Hematopoietic multipotent progenitor cell treated with erythropoietin and hydrocortisone succinate and interleukin-3 and kit ligand, for 4 days (in vitro differentiated cells): ENCODE measurements around the gene C1GALT1C1L.
"Not testable (repeated sequence)": the region's sequence is repeated elsewhere in the genome, so short reads cannot be mapped to it uniquely, and the experiment has no call there.

Experiments
- DNase-seq: peaks from one replicate; pipeline ENCODE4 v3.0.0-alpha.2; 2015

C1GALT1C1L gene

DNA sequence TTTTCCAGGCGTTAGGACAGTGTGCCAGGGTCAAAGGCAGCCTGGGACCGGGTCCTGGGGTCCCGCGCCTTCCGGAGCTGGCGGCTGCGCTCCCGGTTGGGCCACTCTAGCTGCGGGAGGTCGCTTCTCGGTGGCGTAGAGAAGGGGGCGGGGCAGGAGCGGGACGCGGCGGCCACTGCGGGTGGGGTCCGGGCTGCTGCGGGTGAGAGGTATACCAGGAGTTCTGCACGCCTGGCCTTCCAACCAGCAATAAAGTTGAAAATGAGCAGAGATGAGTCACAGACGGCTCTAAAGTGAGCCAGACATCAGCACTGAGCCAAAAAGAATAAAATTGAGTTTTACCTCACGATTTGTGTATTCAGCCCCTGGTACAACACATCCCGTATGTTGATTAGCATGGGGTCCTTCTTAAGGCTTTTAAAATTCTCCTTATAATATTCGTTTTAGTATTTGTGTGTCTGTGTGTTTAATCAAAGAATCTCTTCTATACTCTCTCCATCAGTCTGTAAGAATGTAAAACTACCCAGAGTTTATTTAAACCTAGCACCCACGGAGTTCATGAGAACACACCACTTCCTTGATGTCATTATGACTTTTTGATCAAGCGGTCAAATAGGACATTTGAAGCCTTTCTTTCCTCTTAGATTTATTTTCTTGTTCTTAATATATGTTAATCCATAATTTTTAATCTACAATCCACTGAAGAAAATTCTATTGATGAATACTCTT is at the start of gene C1GALT1C1L:
Gene C1GALT1C1L (minus strand): TSS at position 108 of the 729 bp plus-strand sequence. CDS start 107 bp downstream, at position 1.
- peak; percentile 61 for DNase-seq

DNA sequence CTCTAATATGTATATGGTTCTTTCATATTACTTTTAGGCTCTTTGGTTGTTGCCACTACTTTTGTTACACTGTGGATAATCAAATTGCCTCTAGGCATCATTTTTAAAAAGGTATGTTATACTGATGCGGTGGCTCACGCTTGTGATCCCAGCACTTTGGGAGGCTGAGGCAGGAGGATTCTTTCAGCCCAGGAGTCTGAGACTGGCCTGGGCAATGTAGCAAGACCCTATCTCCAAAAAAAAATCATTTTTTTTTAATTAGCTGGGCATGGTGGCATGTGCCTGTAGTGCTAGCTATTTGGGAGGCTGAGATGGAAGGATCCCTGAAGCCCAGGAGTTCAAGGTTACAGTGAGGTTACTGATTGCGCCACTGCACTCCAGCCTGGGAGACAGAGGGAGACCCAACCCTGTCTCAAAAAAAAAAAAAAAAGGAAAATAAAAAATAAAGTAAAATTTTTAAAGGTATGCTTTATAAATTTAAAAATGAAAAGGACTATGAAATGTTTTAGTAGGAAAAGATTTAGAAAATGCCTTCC is 49.5 kb upstream of the C1GALT1C1L start:
- no peak for DNase-seq

DNA sequence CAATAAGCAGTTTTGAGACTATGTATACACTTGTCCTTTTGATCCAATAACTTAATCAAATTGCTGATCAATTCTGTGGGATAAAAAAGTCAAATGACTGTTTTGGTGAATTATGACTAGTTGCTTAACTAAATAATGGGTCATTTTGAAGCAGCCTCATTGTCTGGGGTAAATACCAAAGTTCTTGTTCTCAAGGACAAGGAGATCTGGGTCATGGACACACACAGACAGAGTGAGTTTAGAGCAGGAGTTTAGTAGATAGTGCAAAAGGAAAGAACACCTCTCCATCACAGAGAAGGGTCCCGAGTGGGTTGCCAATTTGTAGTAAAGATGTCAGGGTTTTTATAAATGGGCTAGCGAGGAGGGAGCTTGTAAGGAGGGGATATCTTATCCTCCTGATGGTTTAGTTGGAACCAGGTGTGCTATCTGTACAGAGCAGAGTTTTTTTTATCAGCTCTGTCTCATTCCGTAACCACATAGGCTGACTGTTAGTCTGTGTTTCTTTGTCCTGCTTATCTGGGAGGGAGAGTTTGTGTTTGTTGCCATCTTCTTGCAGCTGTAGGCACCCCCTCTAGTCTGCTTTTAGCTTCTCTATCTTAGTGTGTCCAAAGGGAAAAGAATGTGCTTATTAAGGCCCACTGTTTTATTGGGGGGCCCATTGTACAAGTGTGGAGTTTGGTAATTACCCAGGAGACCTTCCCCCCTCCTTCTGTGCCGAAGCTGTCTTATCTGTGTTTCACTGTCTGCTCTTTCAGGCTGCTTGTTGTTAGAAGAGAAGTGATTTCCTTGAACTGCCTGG is 48.7 kb upstream of the C1GALT1C1L start:
- peak; percentile 89 for DNase-seq

DNA sequence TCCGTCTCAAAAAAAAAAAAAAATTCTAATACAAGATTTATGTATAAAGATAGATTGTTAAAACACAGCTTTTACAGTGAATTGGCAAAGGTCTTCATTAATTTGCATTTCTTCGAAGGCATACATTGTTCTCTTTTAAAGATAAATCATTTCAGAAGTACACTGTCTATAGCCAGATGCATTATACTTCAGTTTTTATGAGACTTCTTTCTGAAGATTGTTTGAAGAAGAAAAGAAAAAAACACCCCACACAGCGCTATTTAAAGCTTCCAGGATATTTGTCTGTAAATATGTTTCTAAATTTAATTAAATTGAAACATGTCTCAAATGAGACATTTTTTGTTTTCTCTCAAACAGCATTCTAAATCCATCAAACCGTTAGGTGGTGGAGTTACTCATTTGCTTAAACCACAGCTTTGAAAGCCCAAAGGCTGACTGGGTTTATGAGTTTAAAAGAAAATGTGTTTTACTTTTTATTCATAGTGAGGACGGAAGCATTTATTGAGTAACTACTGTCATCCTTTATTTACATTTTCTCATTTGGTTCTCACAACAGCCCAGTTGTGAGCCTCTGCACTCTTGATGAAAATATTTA is 42.4 kb upstream of the C1GALT1C1L start:
- no peak for DNase-seq

DNA sequence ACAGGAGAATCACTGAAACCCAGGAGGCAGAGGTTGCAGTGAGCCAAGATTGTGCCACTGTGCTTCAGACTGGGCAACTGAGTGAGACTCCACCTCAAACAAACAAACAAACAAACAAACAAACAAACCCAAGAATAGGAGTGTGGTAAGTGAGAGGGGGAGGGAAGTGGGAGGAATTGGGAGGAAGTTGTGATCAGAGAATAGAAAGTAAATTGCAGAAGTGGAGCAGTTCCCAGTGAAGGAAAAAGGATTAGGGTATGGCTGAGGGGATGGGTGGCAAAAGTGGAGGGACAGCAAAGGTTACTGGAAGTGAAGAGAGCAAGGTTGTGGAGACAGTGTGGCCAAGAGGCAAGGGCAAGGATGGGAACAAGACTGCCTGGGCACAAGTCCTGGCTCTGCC is 41.1 kb upstream of the C1GALT1C1L start:
- DNase-seq: no peak

DNA sequence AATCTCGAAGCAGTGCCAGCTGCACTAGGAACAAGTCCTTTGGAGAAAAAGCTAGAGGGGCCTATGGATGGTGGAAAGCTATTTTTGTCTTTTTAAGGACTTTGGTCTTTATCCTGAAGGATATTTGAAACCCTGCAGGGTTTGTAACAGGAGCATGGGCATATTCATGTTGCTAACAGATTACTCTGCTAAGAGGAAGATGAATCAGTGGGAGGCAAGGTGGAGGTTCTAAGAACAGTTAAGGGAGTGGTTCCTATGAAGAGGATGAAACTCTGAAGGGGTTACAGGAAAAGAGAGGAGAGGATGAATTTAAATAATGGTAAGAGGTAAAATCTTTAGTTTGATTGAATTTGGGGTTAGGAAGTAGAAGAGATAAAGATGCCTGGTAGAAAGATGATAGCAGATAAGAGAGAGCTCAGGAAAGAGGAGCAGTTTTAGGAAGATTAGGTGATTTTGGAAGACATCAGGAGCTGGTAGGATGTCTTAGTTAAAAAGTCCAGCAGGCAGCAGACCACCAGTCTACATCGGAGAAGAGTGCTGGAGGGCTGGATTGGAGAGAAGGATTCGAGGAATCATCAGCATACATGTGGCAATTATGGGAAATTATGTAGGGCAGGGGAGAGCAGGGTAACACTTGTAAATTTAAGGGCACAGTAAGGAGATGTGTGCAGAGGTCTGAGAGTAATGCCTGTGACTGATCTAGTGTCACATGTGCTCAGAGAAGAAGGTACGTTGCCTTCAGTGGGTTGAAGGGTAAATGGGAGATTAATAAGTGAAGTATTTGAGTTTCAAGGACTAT is 39.3 kb upstream of the C1GALT1C1L start:
- no peak for DNase-seq

DNA sequence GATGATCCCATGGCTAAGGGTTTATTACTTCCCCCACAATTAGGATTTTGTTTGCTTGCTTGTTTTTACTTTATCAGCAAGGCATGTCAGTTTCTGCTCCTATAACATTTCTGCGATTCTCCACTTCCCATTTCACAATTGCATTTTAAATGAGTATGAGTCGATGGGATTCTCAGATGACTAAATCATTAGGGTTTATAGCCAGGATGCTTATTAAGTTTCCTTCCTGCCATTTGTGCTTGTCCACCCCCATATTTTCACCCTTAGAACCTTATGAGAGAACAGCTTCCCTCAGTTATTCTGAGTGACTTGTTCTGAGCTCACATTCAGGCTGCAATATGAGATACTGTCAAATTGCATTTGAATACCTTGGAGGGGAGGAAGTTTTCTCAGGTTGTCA is 37.9 kb upstream of the C1GALT1C1L start:
- DNase-seq: no peak

DNA sequence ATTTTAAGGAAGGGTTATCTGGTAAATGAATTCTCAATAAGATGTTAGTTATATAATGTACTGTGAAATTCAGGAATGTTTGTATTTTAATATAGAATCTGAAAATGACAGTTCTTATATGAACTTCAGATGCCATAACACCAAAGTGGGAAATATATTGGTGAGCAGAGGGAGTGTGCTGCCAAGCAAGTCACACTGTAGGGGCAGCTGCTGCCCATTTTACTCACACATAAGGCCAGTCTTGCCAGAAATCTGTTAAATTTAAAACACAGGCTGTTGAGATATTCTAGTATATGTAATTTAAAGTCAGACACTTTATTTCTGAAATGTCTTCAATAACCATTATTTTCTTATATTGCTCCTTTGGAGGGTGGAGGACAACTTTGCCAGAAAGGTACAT is 34.6 kb upstream of the C1GALT1C1L start:
- no peak for DNase-seq

DNA sequence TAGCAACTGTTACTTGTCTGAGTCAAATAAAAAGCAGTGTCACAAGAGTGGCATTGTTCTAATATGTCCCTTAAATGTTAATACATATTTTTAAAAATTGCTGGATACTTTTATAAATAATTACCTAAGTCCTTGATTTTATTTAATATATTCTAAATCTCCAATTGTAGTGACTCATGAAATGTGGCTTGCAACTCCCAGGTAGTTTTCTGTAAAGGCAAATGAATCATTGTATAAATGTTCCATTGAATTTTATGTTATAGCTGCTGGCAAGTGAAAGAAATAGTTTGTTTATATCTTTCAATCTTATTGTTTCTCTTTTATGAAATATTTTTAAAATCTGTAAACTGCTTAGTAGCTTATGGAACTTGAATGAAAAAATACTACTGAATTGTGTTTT is 32.7 kb upstream of the C1GALT1C1L start:
- no peak for DNase-seq

DNA sequence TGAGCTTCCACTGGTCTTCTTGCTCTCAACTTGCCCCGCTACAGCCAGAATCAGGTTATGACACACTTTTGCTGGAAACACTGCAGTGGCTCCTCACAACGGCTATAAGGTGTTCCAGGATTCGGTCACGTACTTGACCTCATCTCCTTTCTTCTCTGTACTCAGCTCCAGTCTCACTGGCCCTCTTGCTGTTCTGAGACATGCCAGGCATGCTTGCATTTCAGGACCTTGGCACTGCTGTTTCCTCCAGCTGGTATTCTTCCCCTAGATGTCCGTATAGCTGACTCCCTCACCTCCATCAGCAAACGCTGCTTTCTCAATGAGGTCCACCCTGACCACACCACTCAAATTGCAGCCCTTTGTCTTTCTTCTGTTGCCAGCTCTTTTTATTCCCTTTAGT is 31.9 kb upstream of the C1GALT1C1L start:
- no peak for DNase-seq

DNA sequence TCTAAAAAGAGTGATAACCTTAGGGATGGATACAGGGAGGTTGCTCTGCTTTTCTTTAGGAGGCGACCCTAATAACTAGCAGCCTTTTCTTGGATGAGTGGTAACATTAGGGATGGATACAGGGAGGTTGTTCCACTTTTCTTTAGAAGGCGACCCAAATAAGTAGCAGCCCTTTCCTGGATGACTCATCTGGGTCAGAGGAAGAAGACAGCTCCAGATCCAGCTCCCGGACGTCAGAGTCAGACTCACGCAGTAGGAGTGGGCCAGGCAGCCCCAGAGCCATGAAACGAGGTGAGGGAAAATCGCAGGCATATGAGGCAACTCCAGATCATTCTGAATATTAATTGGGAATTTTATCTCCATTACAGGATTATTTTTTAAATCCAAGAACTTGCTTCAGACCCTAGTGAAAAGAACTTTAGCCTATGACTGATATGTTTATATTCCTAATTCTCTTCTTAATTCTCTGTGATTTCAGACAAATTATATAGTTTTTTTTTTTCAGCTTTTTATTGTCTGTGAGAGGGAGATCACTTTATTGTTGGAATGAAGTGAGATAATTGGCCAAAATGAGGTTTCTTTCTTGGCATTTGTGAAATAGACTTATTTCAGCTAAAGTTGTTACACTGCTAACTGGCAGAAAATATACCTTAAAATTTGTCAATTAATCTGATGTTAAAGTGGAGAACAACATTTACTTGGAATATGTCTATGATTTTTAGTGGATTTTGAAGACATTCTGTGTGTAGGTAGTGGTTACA is 31.2 kb upstream of the C1GALT1C1L start:
- DNase-seq: no peak

DNA sequence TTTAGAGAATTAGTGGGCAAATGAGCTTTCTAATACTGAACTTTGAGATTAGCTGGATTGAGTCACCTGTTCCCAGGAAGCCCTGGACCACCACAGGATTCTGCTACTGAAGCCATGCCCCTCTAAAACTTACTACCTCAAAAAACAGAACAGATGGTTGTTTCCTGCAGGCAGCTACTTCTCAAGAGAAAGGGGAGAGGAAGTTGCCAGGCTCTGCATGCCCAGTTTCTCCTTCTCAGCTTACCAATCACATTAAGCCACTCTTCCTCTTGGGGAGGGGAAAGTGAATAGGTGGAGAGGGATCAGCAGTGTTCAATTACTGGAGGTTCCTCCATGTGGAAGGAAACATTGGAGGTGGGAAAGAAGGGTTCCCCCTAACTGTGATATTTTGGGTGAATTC is 24.9 kb upstream of the C1GALT1C1L start:
- peak; percentile 23 for DNase-seq

DNA sequence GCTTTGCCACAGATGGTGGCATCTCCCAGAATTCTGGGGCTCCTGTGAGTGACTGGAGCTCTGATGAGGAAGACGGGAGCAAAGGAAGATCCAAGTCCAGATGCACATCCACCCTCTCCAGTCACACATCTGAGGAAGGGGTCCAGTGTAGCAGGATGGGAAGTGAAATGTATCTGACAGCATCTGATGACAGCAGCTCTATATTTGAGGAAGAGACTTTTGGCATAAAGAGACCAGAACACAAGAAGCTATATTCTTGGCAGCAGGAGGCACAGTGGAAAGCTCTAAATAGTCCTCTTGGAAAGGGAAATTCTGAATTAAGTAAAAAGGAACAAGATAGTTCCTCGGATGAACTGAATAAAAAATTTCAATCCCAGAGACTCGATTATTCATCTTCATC is 23.5 kb upstream of the C1GALT1C1L start:
- DNase-seq: no peak

DNA sequence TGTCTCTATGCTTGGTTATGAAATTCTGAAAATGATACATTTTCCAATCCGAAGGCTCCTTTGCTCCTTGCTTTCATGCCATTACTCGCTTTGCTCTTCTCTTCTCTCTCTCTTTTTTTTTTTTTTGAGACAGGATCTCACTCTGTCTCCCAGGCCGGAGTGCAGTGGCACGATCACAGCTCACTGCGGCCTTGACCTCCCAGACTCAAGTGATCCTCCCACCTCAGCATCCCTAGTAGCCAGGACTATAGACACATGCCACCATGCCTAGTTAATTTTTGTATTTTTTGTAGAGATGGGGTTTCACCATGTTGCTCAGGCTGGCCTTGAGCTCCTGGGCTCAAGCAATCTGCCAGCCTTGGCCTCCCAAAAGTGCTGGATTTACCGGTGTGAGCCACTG is 21.9 kb upstream of the C1GALT1C1L start:
- DNase-seq: not testable (repeated sequence)

DNA sequence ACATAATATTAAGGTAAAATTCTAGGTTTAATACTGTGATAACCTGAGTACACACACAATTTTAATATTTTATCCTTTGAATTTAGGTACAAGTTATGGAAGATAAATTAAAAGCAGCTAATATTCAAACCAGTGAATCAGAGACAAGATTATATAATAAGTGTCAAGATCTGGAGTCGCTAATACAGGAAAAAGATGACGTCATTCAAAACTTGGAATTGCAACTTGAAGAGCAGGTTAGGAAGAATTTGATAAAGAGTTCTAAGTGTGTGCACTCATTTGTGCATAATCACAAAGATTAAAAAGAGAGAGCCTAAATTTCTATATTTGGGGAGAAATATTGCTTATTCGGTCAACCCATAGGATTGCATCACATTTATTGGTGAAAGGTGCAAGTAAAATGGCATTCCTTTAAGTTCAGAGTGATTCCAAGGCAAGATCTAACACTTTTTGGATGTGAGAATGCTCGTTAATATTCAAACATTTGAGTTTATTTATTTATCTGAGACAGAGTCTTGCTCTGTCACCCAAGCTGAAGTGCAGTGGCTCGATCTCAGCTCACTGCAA is 16.3 kb upstream of the C1GALT1C1L start:
- DNase-seq: no peak

DNA sequence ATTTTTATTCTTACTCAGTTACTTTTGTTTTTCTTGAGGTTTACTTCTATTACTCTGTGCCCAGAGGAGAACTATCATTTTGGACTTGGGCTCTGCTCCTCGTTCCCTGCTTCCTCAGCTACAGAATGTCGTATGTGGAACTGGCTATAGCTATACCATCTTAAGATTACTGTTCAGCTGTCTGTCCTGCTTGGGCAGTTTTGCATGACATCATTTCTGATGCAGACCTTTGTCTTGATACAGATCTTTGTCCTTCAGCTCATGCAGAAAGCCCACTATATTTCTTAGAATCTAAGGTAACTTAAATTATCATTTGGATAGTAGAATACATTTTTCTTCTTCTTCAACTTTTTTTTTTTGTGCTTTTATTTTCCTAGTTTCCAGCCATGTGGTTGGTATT is 13.8 kb upstream of the C1GALT1C1L start:
- DNase-seq: no peak

DNA sequence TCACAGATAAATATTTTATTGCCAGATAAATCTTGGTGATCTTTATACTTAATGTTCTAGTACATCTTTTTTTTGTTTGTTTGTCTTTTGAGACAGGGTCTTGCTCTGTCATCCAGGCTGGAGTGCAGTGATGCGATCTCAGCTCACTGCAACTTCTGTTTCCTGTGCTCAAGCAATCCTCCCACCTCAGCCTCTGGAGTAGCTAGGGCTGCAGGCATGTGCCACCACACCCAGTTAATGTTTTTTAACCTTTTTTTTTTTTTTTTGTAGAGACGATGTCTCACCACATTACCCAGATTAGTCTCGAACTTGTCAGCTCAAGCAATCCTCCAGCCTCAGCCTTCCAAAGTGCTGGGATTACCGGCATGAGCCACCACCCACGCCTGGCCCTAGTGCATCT is 9.1 kb upstream of the C1GALT1C1L start:
- DNase-seq: peak; percentile 43

DNA sequence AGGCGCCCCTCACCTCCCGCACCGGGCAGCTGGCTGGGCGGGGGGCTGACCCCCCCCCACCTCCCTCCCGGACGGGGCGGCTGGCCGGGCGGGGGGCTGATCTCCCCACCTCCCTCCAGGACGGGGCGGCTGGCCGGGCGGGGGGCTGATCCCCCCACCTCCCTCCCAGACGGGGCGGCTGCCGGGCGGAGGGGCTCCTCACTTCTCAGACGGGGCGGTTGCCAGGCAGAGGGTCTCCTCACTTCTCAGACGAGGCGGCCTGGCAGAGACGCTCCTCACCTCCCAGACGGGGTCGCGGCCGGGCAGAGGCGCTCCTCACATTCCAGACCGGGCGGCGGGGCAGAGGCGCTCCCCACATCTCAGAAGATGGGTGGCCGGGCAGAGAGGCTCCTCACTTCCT is 1.6 kb upstream of the C1GALT1C1L start:
- DNase-seq: not testable (repeated sequence)

DNA sequence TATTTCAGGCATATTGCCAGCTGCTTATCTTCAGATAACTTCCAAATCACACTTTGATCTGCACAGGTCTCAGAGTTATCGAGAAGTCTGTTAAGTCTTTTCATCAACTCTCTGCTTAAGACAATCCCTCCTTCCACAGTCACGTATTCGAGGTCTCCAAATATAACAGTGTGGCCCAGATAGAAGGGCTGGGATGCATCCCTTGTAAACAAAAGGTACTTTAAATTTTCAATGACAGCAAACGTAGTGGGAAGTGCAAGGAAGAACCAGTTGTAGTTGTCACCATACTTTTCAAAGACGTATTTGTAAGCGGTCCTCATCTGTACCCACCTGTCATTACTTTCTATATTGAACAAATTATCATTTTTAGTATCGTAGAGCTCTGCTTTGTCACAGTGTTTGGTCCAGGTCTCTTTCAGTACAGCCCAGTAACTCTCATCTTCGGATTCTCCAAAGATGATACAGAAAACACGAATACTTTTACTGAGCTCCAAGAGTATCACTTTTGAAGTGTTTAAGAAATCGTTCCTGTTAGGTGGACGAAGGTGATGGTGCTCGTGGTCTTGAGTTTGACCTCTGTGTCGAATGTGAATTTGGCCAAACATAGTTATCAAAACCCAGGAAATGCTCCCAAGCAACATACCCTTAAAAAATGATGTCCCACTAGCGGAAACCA is 445 bp downstream of the C1GALT1C1L start:
- no peak for DNase-seq

DNA sequence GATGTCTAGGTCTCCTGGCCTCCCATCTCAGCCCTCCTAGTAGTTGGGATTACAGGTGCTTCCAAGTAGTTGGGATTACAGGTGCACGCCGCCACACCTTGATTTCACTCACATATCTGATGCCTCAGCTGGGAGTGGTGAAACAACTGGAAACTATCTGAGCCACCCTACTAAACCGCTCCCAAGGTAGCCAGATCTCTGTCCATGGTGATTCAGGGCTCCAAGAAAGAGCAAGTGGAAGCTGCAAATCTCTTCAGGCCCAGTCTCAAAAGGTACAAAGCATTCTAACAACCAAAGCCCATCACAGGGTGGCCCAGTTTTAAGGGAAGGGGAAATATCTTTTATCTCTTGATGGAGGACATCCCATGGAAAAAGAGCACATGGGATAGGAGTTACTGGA is 19.0 kb downstream of the C1GALT1C1L start:
- no peak for DNase-seq

DNA sequence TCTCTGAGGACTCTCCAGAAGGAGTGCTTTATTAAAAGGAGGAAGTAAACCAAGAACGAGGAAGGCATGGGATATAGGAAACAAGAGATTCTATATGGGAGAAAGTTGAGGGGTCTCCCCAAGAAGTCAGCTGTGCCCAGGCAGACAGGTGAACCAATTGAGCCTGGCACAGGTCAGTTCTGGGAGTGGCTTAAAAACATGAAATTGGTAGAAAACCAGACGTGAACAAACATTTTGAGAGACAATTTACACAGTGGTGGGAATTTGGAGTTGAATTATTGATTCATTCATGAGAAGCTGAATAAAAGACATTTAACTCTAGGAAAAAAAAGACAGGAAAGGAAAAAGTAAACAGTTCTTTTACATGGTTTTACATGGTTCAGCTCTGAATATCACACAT is 22.7 kb downstream of the C1GALT1C1L start:
- DNase-seq: no peak
